Ovary (tissue), 9 donors: ENCODE data around the gene BHLHE41. TPM values are rescaled to one million over a fixed set of nuclear protein-coding genes. Genes with fewer than 3 reads are reported as not detected.
A peak's percentile ranks its signal among the peaks of the same experiment; 100 is the strongest.

ENCODE experiments used
- DNase-seq, 5 donors: peaks; one replicate each; pipeline ENCODE4 v3.0.0-alpha.2; 2019 to 2020
- H3K27ac ChIP-seq, 2 donors: fragments of 200-600 bp; one replicate each; pipeline versions ENCODE4 v1.5.1 to v1.8.0; 2019 to 2022
- H3K27me3 ChIP-seq: fragments of 200-600 bp; one replicate; pipeline ENCODE4 v1.8.0; 2022
- H3K36me3 ChIP-seq: fragments of 200-600 bp; sonication (generic); one replicate; pipeline ENCODE4 v1.5.1; 2019
- H3K4me1 ChIP-seq: one replicate; pipeline ENCODE4 v1.8.1; 2013; ENCODE audit warnings: mild to moderate bottlenecking, moderate library complexity; ENCODE audit not compliant: insufficient read depth
- H3K4me3 ChIP-seq: fragments of 200-600 bp; sonication (generic); one replicate; pipeline ENCODE4 v1.5.1; 2017
- H3K9me3 ChIP-seq, 2 donors: fragments of 200-600 bp in 1 of 2; sonication (generic) in 1 of 2; one replicate each; pipeline versions ENCODE4 v1.5.1 to v1.8.1; 2013 to 2019; ENCODE audit warnings: mild to moderate bottlenecking in 1 of 2, moderate library complexity in 1 of 2
- EP300 ChIP-seq: sonication (generic); formaldehyde crosslinking; IDR thresholded peaks from one replicate; pipeline ENCODE4 v1.6.1; 2017; ENCODE audit warnings: antibody characterized with exemption
- POLR2A ChIP-seq: fragments of 450-650 bp; IDR thresholded peaks from one replicate; pipeline ENCODE4 v1.6.1; 2017; ENCODE audit warnings: antibody characterized with exemption, mild to moderate bottlenecking, moderate library complexity
- WGBS, 3 donors: extraction: QIAGEN DNeasy Blood & Tissue Kit in 1 of 3; methylation state at CpG; one replicate each; pipeline versions ENCODE4 v1.1.5 to v1.1.7; 2013 to 2017; 5-methylcytosine and 5-hydroxymethylcytosine counted together
- intact Hi-C, 4 donors: fragments of 100-400 bp; cut with DNase I; formaldehyde crosslinking; loops; one replicate each; pipeline versions ENCODE4 v1.11.0 to v1.15.1; 2022 to 2023
- polyA plus RNA-seq, 2 donors: library from polyadenylated mRNA; stranded (reverse); fragments of 200-250 nt in 1 of 2; fragments of 350-450 nt in 1 of 2; fragmentation: Illumina TruSeq in 1 of 2; extraction: RNeasy Lipid Tissue Mini Kit (QIAGEN cat#74804) in 1 of 2; gene quantifications; one replicate each; pipeline ENCODE4 v1.2.3, GENCODE V29; 2013 to 2014
- total RNA-seq, 7 donors: library from RNA; depleted of rRNA in 2 of 7; stranded (reverse); fragments of >200 nt in 2 of 7; fragmentation: NEBNext Ultra II Directional in 3 of 7; extraction: Animal tissue kit (Norgen Biotek cat#: 25700) in 3 of 7; gene quantifications; one replicate each; pipeline versions ENCODE4 v1.1.0 to v1.2.4, GENCODE V29; 2016 to 2023
- TF ChIP-seq, protein P1 (sequence below), 3 donors: fragments of 450-650 bp in 2 of 3; fragments of 200-600 bp in 1 of 3; IDR thresholded peaks; one replicate each; pipeline versions ENCODE4 v1.5.1 to v1.8.0; 2016 to 2022; ENCODE audit warnings: antibody characterized with exemption in 3 of 3, mild to moderate bottlenecking in 1 of 3
- donor health status: DM: no; HTN: no; CAD: no; lungs with moderate emphysema.
- donor health status: DM: no; HTN: no; CAD: no.
- donor health status: Bipolar disorder and iron deficiency.
- donor health status: DM: yes; HTN: yes; CAD: no.
- donor health status: DM: no; HTN: no; CAD: no.
- donor health status: DM: yes; HTN: yes; CAD: no.

BHLHE41 gene
- total and polyA plus RNA-seq, 9 donors: 4.2 to 42.8 (median 27.4) TPM

DNA sequence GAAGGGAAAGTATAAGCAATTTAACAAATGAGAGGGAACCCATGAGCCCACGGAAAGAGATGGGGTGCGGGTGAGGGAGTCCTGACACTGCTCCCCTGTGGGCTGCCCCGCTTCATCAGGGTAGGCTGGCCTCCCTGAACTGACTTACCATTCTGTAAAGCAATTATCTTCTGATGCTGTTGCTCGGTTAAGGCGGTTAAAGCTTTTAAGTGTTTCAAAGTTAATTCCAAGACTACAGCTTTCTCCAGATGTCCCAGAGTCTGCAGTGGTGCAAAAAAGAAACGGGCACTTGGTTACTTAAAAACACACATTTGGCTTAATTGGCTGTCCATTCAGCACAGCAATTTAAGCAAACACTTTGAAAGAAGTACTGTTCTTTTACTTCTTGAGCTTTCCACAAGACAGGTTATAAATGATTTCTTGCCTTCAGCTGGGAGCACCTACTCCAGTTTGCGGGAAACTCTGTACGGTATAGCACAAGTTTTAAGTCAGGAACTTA, 1.3 kb downstream of the BHLHE41 start:
- TF ChIP-seq, protein P1, sequence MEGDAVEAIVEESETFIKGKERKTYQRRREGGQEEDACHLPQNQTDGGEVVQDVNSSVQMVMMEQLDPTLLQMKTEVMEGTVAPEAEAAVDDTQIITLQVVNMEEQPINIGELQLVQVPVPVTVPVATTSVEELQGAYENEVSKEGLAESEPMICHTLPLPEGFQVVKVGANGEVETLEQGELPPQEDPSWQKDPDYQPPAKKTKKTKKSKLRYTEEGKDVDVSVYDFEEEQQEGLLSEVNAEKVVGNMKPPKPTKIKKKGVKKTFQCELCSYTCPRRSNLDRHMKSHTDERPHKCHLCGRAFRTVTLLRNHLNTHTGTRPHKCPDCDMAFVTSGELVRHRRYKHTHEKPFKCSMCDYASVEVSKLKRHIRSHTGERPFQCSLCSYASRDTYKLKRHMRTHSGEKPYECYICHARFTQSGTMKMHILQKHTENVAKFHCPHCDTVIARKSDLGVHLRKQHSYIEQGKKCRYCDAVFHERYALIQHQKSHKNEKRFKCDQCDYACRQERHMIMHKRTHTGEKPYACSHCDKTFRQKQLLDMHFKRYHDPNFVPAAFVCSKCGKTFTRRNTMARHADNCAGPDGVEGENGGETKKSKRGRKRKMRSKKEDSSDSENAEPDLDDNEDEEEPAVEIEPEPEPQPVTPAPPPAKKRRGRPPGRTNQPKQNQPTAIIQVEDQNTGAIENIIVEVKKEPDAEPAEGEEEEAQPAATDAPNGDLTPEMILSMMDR (IDR thresholded peaks at IDR 0.05): no peak
- TF ChIP-seq EP300: no peak
- TF ChIP-seq POLR2A: no peak
- 15 to 17% (median 15%) methylated on average over 8 of the region's 8 CpGs for WGBS, 3 donors
- peak overlapping the region; percentile 59 for H3K4me3 ChIP-seq
- H3K4me1 ChIP-seq: peaks cover 5% of the 10 kb centered on the region
- H3K27ac ChIP-seq: peak overlapping the region in 1 of 2 donors; percentile 94
- intact Hi-C loops: loop anchor here in 2 of 4 donors (10.0 kb wide), 3 partner anchors 71 to 891 kb away; partner anchors contain the start of genes SSPN (in 1 of the 2) and TM7SF3 (in 1 of the 2)
- DNase-seq: no peak
- no peaks in the 10 kb centered on the region for H3K9me3 ChIP-seq
- no peaks in the 10 kb centered on the region for H3K36me3 ChIP-seq
- no peaks in the 10 kb centered on the region for H3K27me3 ChIP-seq

DNA sequence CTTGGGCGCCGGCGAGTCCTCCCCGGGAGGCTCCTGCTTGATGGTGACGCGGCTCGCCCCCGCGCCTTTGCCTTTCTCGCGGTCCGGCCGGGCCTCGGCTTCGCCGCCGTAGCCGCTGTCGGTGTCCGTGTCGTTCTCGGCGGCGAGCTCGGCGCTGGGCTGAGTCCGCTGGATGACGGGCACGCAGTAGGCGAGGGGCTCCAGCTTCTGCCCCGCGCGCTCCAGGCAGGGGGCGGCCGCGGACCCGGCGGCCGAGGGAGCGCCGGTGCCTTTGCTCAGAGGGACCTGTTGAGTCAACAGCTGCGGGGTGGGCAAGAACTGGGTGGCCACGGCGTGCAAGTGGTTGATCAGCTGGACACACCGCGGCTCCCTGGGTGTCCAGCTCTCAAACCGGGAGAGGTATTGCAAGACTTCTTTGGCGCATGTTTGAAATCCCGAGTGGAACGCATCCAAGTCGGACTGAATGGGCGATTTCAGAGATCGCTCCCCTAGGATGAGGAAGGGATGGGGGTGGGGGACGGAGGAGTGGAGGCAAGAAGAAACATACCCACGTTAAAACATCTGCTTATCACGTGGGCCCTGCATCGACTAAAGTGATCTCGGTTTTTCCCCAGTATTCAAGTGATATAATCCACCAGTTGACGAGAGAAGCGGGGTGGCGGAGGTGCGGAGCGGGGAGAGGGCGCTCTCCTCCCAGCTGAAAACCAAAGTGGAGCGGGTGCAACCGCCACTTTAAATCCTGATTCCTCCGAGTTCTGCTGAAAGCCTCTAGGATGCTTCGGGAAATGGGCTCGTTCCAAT, 2.0 kb downstream of the BHLHE41 start:
- peak; percentile 74 to 83 (median 76) for DNase-seq
- Histone ChIP-seq H3K4me1 (peaks cover 5% of the 10 kb centered on the region), H3K9me3 (no peaks in the 10 kb centered on the region), H3K27me3 (no peaks in the 10 kb centered on the region), H3K27ac (peak overlapping the region; percentile 86 to 94), H3K4me3 (peak overlapping the region; percentile 59), H3K36me3 (no peaks in the 10 kb centered on the region)
- TF ChIP-seq, protein P1 (IDR thresholded peaks at IDR 0.05): peak in 1 of 3 donors; percentile 12
- no peak for TF ChIP-seq EP300
- TF ChIP-seq POLR2A: peak; percentile 33
- intact Hi-C loops: loop anchor here in 2 of 4 donors (10.0 kb wide), 3 partner anchors 72 to 892 kb away; partner anchors contain the start of genes SSPN (in 1 of the 2) and TM7SF3 (in 1 of the 2)
- WGBS, 3 donors: 0 to 1% (median 0%) methylated on average over 43 to 69 of the region's 69 CpGs

DNA sequence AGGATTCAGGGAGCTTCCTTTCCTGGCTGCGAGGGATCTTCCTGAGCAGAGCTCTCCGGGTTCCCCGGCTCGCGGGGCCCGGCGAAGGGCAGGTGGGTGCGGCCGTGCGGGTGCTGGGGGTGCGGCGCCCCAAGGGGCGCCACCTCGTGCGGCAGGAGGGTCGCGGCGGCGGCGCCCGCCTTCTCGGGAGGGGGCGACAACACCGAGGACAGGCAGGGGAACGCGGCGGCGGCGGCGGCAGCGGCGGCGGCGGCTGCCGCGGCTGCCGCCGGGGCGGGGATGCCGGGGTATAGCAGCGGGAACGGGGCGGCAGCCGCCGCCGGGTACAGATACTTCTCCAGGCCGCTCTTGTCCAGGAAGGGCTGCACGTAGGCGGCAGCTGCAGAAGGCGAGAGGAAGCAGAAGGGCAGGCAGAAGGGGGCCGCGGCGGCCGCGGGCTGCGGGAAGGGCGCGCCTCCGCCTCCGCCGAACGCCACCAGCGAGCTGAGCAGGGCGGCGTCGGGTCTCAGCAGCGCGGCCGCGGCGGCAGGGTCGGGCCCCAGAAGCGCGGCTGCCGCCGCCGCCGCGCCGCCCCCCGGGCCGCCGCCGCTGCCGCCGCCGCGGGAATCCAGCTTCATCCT, 2.7 kb downstream of the BHLHE41 start:
- Histone ChIP-seq H3K9me3 (no peaks in the 10 kb centered on the region), H3K27ac (peak overlapping the region; percentile 86 to 94), H3K4me1 (peaks cover 5% of the 10 kb centered on the region), H3K4me3 (peak overlapping the region; percentile 59), H3K36me3 (no peaks in the 10 kb centered on the region), H3K27me3 (no peaks in the 10 kb centered on the region)
- TF ChIP-seq, protein P1 (IDR thresholded peaks at IDR 0.05): no peak
- TF ChIP-seq POLR2A (no peak), EP300 (no peak)
- intact Hi-C loops: loop anchor here in 2 of 4 donors (10.0 kb wide), 3 partner anchors 73 to 893 kb away; partner anchors contain the start of genes SSPN (in 1 of the 2) and TM7SF3 (in 1 of the 2)
- 0% methylated on average over 43 to 88 of the region's 88 CpGs for WGBS, 3 donors
- DNase-seq: peak in 4 of 5 donors; percentile 33 to 63 (median 49)

DNA sequence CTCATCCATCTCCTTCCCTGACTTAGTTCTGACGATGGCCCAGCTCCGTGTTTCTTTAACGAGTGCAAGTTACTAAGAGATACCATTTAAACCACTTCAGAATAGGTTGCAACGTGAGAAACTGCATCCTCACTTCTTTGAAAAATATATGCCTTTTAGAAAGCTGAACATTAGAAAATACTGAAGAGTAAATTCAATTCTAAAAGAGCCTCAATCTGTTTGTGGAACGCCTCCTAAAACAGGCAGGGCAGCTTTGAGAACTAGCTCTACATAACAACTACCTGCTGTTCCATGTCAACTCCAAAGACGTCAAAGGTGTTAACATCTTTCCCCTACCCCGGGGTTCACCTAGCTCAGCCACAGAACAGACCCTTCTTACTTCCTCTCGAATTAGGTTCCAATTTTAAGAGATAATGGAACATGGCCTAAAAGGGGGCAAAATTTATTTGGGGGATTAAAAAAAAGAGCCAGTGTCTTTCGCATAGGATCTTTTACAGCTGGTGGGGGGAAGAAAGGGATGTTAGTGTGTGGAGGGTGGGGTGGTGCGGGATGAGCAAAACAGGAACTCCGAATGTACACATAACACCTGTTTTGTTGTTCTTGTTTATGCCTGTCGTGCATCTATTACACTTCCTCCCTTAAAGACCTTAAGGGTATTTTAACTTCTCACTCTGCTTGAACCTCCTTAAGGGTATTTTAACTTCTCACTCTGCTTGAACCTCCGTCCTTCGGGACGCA, 3.3 kb downstream of the BHLHE41 start:
- H3K27ac ChIP-seq: peak overlapping the region; percentile 86 to 94
- 41 to 57% (median 47%) methylated on average over 15 of the region's 15 CpGs for WGBS, 3 donors
- H3K27me3 ChIP-seq: no peaks in the 10 kb centered on the region
- peak overlapping the region; percentile 59 for H3K4me3 ChIP-seq
- DNase-seq: no peak
- intact Hi-C loops: loop anchor here in 2 of 4 donors (10.0 kb wide), 3 partner anchors 73 to 893 kb away; partner anchors contain the start of genes SSPN (in 1 of the 2) and TM7SF3 (in 1 of the 2)
- H3K4me1 ChIP-seq: peaks cover 5% of the 10 kb centered on the region
- TF ChIP-seq POLR2A (no peak), EP300 (no peak)
- TF ChIP-seq, protein P1 (IDR thresholded peaks at IDR 0.05): no peak
- H3K9me3 ChIP-seq: no peaks in the 10 kb centered on the region
- H3K36me3 ChIP-seq: no peaks in the 10 kb centered on the region
